Prostate gland (tissue), 2 donors: ENCODE measurements around the gene DIAPH2. TPM values are rescaled to one million over a fixed set of nuclear protein-coding genes. Genes with fewer than 3 reads are reported as not detected.

Experiments
- DNase-seq: peaks from one replicate; pipeline ENCODE4 v3.0.0-alpha.2; 2019; ENCODE audit warnings: low spot score
- H3K27ac ChIP-seq, 2 donors: fragments of 200-600 bp; sonication (generic); 2 replicates each; pipeline ENCODE4 v1.5.1; 2017 to 2019
- H3K27me3 ChIP-seq: fragments of 200-600 bp; sonication (generic); replicated peaks from 2 replicates; pipeline ENCODE4 v1.5.1; 2019; ENCODE audit not compliant: insufficient read depth
- H3K36me3 ChIP-seq, 2 donors: fragments of 200-600 bp; sonication (generic); 1 replicate in 1 of 2; 2 replicates in 1 of 2; pipeline versions ENCODE4 v1.5.1 to v1.8.1; 2017 to 2019
- H3K4me1 ChIP-seq: fragments of 200-600 bp; sonication (generic); replicated peaks from 2 replicates; pipeline ENCODE4 v1.5.1; 2019
- H3K4me3 ChIP-seq, 2 donors: fragments of 200-600 bp; sonication (generic); 2 replicates each; pipeline ENCODE4 v1.5.1; 2017 to 2019
- H3K9me3 ChIP-seq: fragments of 200-600 bp; sonication (generic); 2 replicates; pipeline ENCODE4 v1.5.1; 2017
- CTCF ChIP-seq, 4 experiments: fragments of 200-600 bp in 2 of 4; fragments of 450-650 bp in 2 of 4; sonication (generic) in 2 of 4; IDR thresholded peaks; 1 replicate in 3 of 4; 2 replicates in 1 of 4; pipeline ENCODE4 v1.5.1; 2016 to 2019; ENCODE audit warnings: antibody characterized with exemption in 4 of 4, mild to moderate bottlenecking in 2 of 4, moderate library complexity in 2 of 4
- POLR2A ChIP-seq: fragments of 450-650 bp; IDR thresholded peaks from one replicate; pipeline ENCODE4 v1.6.1; 2016; ENCODE audit warnings: antibody characterized with exemption, mild to moderate bottlenecking
- POLR2AphosphoS5 ChIP-seq: sonication (generic); formaldehyde crosslinking; IDR thresholded peaks from one replicate; pipeline ENCODE4 v1.6.1; 2017; ENCODE audit warnings: antibody characterized with exemption
- WGBS: methylation state at CpG from one replicate; pipeline ENCODE4 v1.1.5; 2018; 5-methylcytosine and 5-hydroxymethylcytosine counted together
- intact Hi-C: fragments of 100-400 bp; cut with DNase I; formaldehyde crosslinking; loops from one replicate; pipeline ENCODE4 v1.14.2; 2022
- total RNA-seq, 2 donors: library from RNA; depleted of rRNA; stranded (reverse); fragments of >200 nt; gene quantifications; one replicate each; pipeline ENCODE4 v1.1.0, GENCODE V29; 2016

The DIAPH2 gene
- total RNA-seq, 2 donors from 2014 or later = 8.1 to 44.8 TPM

- intact Hi-C loops = no loop called here
- Histone ChIP-seq H3K4me3 (no peak overlapping the region), H3K4me1 (no peaks in the 10 kb centered on the region), H3K9me3 (no peaks in the 10 kb centered on the region), H3K36me3 (no peaks in the 10 kb centered on the region), H3K27me3 (no peaks in the 10 kb centered on the region), H3K27ac (no peak overlapping the region)
- TF ChIP-seq POLR2AphosphoS5 = no peak
- no peak for TF ChIP-seq CTCF (IDR thresholded peaks at IDR 0.05)
- TF ChIP-seq POLR2A = no peak
- no peak for DNase-seq
- 87% methylated on average over 3 of the region's 3 CpGs for WGBS
Measured at GRCh38 chrX:97252111-97252510, 567.5 kb downstream of the DIAPH2 start.

GRCh38 chrX:97260679-97261078 lies 576.0 kb downstream of the DIAPH2 start:
- 26% methylated on average over 5 of the region's 5 CpGs for WGBS
- H3K36me3 ChIP-seq = no peaks in the 10 kb centered on the region
- intact Hi-C loops = no loop called here
- no peak overlapping the region for H3K27ac ChIP-seq
- no peaks in the 10 kb centered on the region for H3K4me1 ChIP-seq
- TF ChIP-seq CTCF (IDR thresholded peaks at IDR 0.05) (no peak), POLR2A (no peak), POLR2AphosphoS5 (no peak)
- H3K4me3 ChIP-seq = no peak overlapping the region
- DNase-seq = no peak
- no peaks in the 10 kb centered on the region for H3K9me3 ChIP-seq
- no peaks in the 10 kb centered on the region for H3K27me3 ChIP-seq

- DNase-seq = no peak
- H3K4me3 ChIP-seq = no peak overlapping the region
- H3K27ac ChIP-seq = no peak overlapping the region
- no peaks in the 10 kb centered on the region for H3K36me3 ChIP-seq
- TF ChIP-seq CTCF (IDR thresholded peaks at IDR 0.05) (no peak), POLR2A (no peak), POLR2AphosphoS5 (no peak)
- no peaks in the 10 kb centered on the region for H3K9me3 ChIP-seq
- H3K4me1 ChIP-seq = no peaks in the 10 kb centered on the region
- 67% methylated on average over 2 of the region's 2 CpGs for WGBS
- intact Hi-C loops = no loop called here
- H3K27me3 ChIP-seq = no peaks in the 10 kb centered on the region
Measured at GRCh38 chrX:97266406-97267121, 581.9 kb downstream of the DIAPH2 start.

GRCh38 chrX:97267396-97268181 lies 582.9 kb downstream of the DIAPH2 start:
- intact Hi-C loops = no loop called here
- TF ChIP-seq POLR2A (no peak), CTCF (IDR thresholded peaks at IDR 0.05) (no peak), POLR2AphosphoS5 (no peak)
- Histone ChIP-seq H3K27ac (no peak overlapping the region), H3K27me3 (no peaks in the 10 kb centered on the region), H3K9me3 (no peaks in the 10 kb centered on the region), H3K4me3 (no peak overlapping the region), H3K4me1 (no peaks in the 10 kb centered on the region), H3K36me3 (no peaks in the 10 kb centered on the region)
- no peak for DNase-seq
- 84% methylated on average over 4 of the region's 4 CpGs for WGBS
